ENCODE measurements around the gene ADAR. TPM values are rescaled to one million over a fixed set of nuclear protein-coding genes. Genes with fewer than 3 reads are reported as not detected.

The ADAR gene
- total RNA-seq, 1 experiment from 2014 or later, result 136 TPM

- Histone ChIP-seq H3K9ac (ENCODE audit: low read length) (no peak overlapping the region), H3K79me2 (ENCODE audit: low read length) (peaks cover 80% of the 10 kb centered on the region), H3F3A (ENCODE audit: low read length, unreplicated experiment) (no peaks in the 10 kb centered on the region), H3K9me2 (replicated peaks; ENCODE audit: low read length) (no peaks in the 10 kb centered on the region), H2AFZ (ENCODE audit: low read length) (no peak overlapping the region), H3K4me3 (ENCODE audit: low read length) (no peak overlapping the region), H3K27ac (ENCODE audit: low read length) (no peak overlapping the region), H3K9me3 (ENCODE audit: low read length) (no peaks in the 10 kb centered on the region), H3K4me1 (ENCODE audit: insufficient read depth, low read length) (peaks cover 11% of the 10 kb centered on the region), H3K36me3 (ENCODE audit: low read depth, low read length) (peaks cover 5% of the 10 kb centered on the region; the same call in 1 of the 2 replicates), H3K4me2 (ENCODE audit: low read length) (no peak overlapping the region), H3K27me3 (ENCODE audit: low read length) (no peaks in the 10 kb centered on the region), H4K20me1 (ENCODE audit: low read length) (peaks cover 21% of the 10 kb centered on the region; the same call in 1 of the 2 replicates)
- intact Hi-C loops (cut with micrococcal nuclease), result no loop called here
- ChIA-PET CTCF (interaction anchor here (0.5 kb wide), 1 partner anchor 315 kb away, joined by 3 read pairs; no protein-coding TSS in a partner anchor), POLR2A (ENCODE audit: unreplicated experiment) (no interaction called here)
- TF ChIP-seq EZH2 (IDR thresholded peaks at IDR 0.05; ENCODE audit: low read length, unreplicated experiment), result no peak
- TF ChIP-seq EZH2phosphoT487 (IDR thresholded peaks at IDR 0.05; ENCODE audit: borderline replicate concordance, low read length), result no peak
- TF ChIP-seq, protein P1, sequence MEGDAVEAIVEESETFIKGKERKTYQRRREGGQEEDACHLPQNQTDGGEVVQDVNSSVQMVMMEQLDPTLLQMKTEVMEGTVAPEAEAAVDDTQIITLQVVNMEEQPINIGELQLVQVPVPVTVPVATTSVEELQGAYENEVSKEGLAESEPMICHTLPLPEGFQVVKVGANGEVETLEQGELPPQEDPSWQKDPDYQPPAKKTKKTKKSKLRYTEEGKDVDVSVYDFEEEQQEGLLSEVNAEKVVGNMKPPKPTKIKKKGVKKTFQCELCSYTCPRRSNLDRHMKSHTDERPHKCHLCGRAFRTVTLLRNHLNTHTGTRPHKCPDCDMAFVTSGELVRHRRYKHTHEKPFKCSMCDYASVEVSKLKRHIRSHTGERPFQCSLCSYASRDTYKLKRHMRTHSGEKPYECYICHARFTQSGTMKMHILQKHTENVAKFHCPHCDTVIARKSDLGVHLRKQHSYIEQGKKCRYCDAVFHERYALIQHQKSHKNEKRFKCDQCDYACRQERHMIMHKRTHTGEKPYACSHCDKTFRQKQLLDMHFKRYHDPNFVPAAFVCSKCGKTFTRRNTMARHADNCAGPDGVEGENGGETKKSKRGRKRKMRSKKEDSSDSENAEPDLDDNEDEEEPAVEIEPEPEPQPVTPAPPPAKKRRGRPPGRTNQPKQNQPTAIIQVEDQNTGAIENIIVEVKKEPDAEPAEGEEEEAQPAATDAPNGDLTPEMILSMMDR (conservative IDR thresholded peaks at IDR 0.05; ENCODE audit: low read depth, low read length), result no peak
- no peak for ATAC-seq
- BruUV-seq (replicated peaks), result TSS peak; percentile 3
- DNase-seq, result no peak
These were observed 17.0 kb upstream of the ADAR start for GRCh38 chr1:154624746-154625643.

GRCh38 chr1:154623358-154623757, 15.4 kb upstream of the ADAR start:
- CTCF ChIA-PET, result no interaction called here
- POLR2A ChIA-PET (ENCODE audit: unreplicated experiment), result no interaction called here

More at GRCh38 chr1:154623358-154623757, 15.4 kb upstream of the ADAR start:
- H2AFZ ChIP-seq (ENCODE audit: low read length), result no peak overlapping the region
- DNase-seq (no peak), ATAC-seq (no peak)
- H3K36me3 ChIP-seq (ENCODE audit: low read depth, low read length), result peaks cover 9% of the 10 kb centered on the region; the same call in 1 of the 2 replicates
- intact Hi-C loops (cut with micrococcal nuclease), result no loop called here
- H4K20me1 ChIP-seq (ENCODE audit: low read length), result peaks cover 24% of the 10 kb centered on the region; the same call in 1 of the 2 replicates
- H3K9me3 ChIP-seq (ENCODE audit: low read length), result no peaks in the 10 kb centered on the region
- H3K27ac ChIP-seq (ENCODE audit: low read length), result no peak overlapping the region
- no peak overlapping the region for H3K4me2 ChIP-seq (ENCODE audit: low read length)
- H3K4me3 ChIP-seq (ENCODE audit: low read length), result no peak overlapping the region
- H3K27me3 ChIP-seq (ENCODE audit: low read length), result no peaks in the 10 kb centered on the region
- H3F3A ChIP-seq (ENCODE audit: low read length, unreplicated experiment), result no peaks in the 10 kb centered on the region
- BruUV-seq (replicated peaks), result no TSS peak
- H3K4me1 ChIP-seq (ENCODE audit: insufficient read depth, low read length), result peaks cover 11% of the 10 kb centered on the region
- no peak overlapping the region for H3K9ac ChIP-seq (ENCODE audit: low read length)
- H3K79me2 ChIP-seq (ENCODE audit: low read length), result peaks cover 96% of the 10 kb centered on the region
- TF ChIP-seq, protein P1 (conservative IDR thresholded peaks at IDR 0.05; ENCODE audit: low read depth, low read length), result no peak
- TF ChIP-seq EZH2 (IDR thresholded peaks at IDR 0.05; ENCODE audit: low read length, unreplicated experiment), result no peak
- no peak for TF ChIP-seq EZH2phosphoT487 (IDR thresholded peaks at IDR 0.05; ENCODE audit: borderline replicate concordance, low read length)
- H3K9me2 ChIP-seq (replicated peaks; ENCODE audit: low read length), result no peaks in the 10 kb centered on the region

All from PC-3 (cell line).